Astrocyte (in vitro differentiated cells and primary cell): ENCODE results near the gene TAAR9.

ENCODE experiments used
- CTCF ChIP-seq: IDR thresholded peaks from 2 replicates; pipeline ENCODE4 v1.5.1; 2011; ENCODE audit warnings: low read depth, mild to moderate bottlenecking, inconsistent platforms, low read length, moderate library complexity; ENCODE audit not compliant: insufficient read depth
- EZH2 ChIP-seq: IDR thresholded peaks from 2 replicates; pipeline ENCODE4 v1.6.1; 2012; ENCODE audit warnings: mild to moderate bottlenecking, low read length, inconsistent platforms; ENCODE audit not compliant: insufficient read depth

- TF ChIP-seq CTCF, result no peak
- no peak for TF ChIP-seq EZH2
These were observed 25.8 kb upstream of the TAAR9 start for GRCh38 chr6:132512342-132512637.
